ENCODE results near the gene ADGRD1.

DNA sequence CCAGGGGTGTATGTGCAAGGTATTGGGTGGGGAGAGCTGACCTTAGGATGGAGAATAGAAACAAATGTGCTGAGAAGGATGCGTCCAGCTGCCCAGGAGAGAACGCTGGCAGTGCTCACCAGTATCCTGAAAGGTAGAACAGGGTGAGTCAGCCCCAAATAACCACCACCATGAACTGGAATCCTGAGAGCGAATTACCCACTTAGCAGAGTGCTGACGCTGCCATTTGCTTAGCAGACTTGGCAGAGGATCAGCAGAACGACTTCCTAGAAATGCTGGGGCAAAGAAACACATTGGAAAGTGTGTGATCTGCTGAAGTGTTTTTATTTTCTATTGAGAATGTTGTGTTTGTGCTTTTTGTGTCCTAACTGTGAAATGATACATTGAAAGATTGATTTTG lies 213.6 kb downstream of the ADGRD1 start:
- TF ChIP-seq CEBPB (IDR thresholded peaks at IDR 0.05) (no peak), EGR1 (IDR thresholded peaks at IDR 0.05) (no peak), CREB1 (IDR thresholded peaks at IDR 0.05; ENCODE audit: low read depth) (no peak), EP300 (IDR thresholded peaks at IDR 0.05; ENCODE audit: borderline replicate concordance) (no peak)
- TF ChIP-seq, protein P1, sequence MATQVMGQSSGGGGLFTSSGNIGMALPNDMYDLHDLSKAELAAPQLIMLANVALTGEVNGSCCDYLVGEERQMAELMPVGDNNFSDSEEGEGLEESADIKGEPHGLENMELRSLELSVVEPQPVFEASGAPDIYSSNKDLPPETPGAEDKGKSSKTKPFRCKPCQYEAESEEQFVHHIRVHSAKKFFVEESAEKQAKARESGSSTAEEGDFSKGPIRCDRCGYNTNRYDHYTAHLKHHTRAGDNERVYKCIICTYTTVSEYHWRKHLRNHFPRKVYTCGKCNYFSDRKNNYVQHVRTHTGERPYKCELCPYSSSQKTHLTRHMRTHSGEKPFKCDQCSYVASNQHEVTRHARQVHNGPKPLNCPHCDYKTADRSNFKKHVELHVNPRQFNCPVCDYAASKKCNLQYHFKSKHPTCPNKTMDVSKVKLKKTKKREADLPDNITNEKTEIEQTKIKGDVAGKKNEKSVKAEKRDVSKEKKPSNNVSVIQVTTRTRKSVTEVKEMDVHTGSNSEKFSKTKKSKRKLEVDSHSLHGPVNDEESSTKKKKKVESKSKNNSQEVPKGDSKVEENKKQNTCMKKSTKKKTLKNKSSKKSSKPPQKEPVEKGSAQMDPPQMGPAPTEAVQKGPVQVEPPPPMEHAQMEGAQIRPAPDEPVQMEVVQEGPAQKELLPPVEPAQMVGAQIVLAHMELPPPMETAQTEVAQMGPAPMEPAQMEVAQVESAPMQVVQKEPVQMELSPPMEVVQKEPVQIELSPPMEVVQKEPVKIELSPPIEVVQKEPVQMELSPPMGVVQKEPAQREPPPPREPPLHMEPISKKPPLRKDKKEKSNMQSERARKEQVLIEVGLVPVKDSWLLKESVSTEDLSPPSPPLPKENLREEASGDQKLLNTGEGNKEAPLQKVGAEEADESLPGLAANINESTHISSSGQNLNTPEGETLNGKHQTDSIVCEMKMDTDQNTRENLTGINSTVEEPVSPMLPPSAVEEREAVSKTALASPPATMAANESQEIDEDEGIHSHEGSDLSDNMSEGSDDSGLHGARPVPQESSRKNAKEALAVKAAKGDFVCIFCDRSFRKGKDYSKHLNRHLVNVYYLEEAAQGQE (IDR thresholded peaks at IDR 0.05; ENCODE audit: low read depth) = no peak
